Esophagus squamous epithelium (tissue), 5 donors: ENCODE results near the gene CCSAP. TPM values are rescaled to one million over a fixed set of nuclear protein-coding genes. Genes with fewer than 3 reads are reported as not detected.

Experiments
- DNase-seq: peaks from one replicate; lab custom pipeline; 2025; lab: John Stamatoyannopoulos, UW
- H3K27ac ChIP-seq, 4 donors: fragments of 200-600 bp; sonication (generic); one replicate each; pipeline ENCODE4 v1.5.1; 2016 to 2019; ENCODE audit warnings: mild to moderate bottlenecking in 1 of 4
- H3K27me3 ChIP-seq, 4 donors: fragments of 200-600 bp; sonication (generic); 1 replicate in 3 of 4; 2 replicates in 1 of 4; pipeline versions ENCODE4 v1.5.1 to v1.6.0; 2017 to 2021; ENCODE audit warnings: antibody characterized with exemption in 1 of 4
- H3K36me3 ChIP-seq, 3 donors: fragments of 200-600 bp; sonication (generic); one replicate each; pipeline ENCODE4 v1.5.1; 2016 to 2019
- H3K4me1 ChIP-seq, 3 donors: fragments of 200-600 bp; sonication (generic); one replicate each; pipeline ENCODE4 v1.5.1; 2017 to 2019
- H3K4me3 ChIP-seq, 4 donors: fragments of 200-600 bp; sonication (generic); 1 replicate in 3 of 4; 2 replicates in 1 of 4; pipeline ENCODE4 v1.5.1; 2016 to 2019; ENCODE audit warnings: mild to moderate bottlenecking in 2 of 4, moderate library complexity in 1 of 4
- H3K9me3 ChIP-seq, 3 donors: fragments of 200-600 bp; sonication (generic); one replicate each; pipeline ENCODE4 v1.5.1; 2016 to 2019
- CTCF ChIP-seq, 6 experiments: fragments of 450-650 bp in 4 of 6; fragments of 200-600 bp in 2 of 6; sonication (generic) in 2 of 6; IDR thresholded peaks; one replicate each; pipeline ENCODE4 v1.5.1; 2016 to 2019; ENCODE audit warnings: antibody characterized with exemption in 6 of 6, mild to moderate bottlenecking in 4 of 6, moderate library complexity in 4 of 6
- POLR2A ChIP-seq, 4 donors: fragments of 450-650 bp; IDR thresholded peaks; one replicate each; pipeline ENCODE4 v1.6.1; 2017; ENCODE audit warnings: antibody characterized with exemption in 4 of 4, mild to moderate bottlenecking in 4 of 4, moderate library complexity in 3 of 4
- WGBS, 2 donors: methylation state at CpG; one replicate each; pipeline ENCODE4 v1.1.5; 2018; 5-methylcytosine and 5-hydroxymethylcytosine counted together
- intact Hi-C: fragments of 100-400 bp; cut with DNase I; formaldehyde crosslinking; loops from one replicate; pipeline ENCODE4 v1.15.0; 2022
- total RNA-seq, 4 donors: library from RNA; depleted of rRNA; stranded (reverse); fragments of >200 nt; gene quantifications; one replicate each; pipeline ENCODE4 v1.1.0, GENCODE V29; 2016
- donor health status: DM: yes; HTN: yes; CAD: no.

Gene CCSAP
- total RNA-seq, 4 donors from 2014 or later = 1.6 to 5.3 (median 4.5) TPM

GRCh38 chr1:229344937-229345684, 2.3 kb upstream of the CCSAP start:
- peaks cover 0 to 49% (median 0%) of the 10 kb centered on the region in 4 donors for H3K27me3 ChIP-seq
- peaks cover 7 to 29% (median 9%) of the 10 kb centered on the region in 3 donors for H3K4me1 ChIP-seq
- no peak for TF ChIP-seq CTCF (IDR thresholded peaks at IDR 0.05)
- TF ChIP-seq POLR2A (IDR thresholded peaks at IDR 0.05) = no peak
- H3K27ac ChIP-seq = no peak overlapping the region
- WGBS, 2 donors = 73 to 82% methylated on average over 6 to 8 of the region's 8 CpGs
- DNase-seq = no peak
- intact Hi-C loops = loop anchor here (5.0 kb wide), 1 partner anchor 78 kb away; no protein-coding TSS in a partner anchor
- H3K36me3 ChIP-seq = no peaks in the 10 kb centered on the region
- H3K9me3 ChIP-seq = no peaks in the 10 kb centered on the region
- no peak overlapping the region for H3K4me3 ChIP-seq

GRCh38 chr1:229344139-229344538, 1.3 kb upstream of the CCSAP start:
- Histone ChIP-seq H3K27ac (no peak overlapping the region), H3K36me3 (no peaks in the 10 kb centered on the region), H3K9me3 (no peaks in the 10 kb centered on the region), H3K4me3 (peak overlapping the region in 1 of 4 donors; percentile 87), H3K27me3 (peaks cover 0 to 47% (median 0%) of the 10 kb centered on the region in 4 donors), H3K4me1 (peaks cover 7 to 29% (median 9%) of the 10 kb centered on the region in 3 donors)
- DNase-seq = no peak
- no peak for TF ChIP-seq POLR2A (IDR thresholded peaks at IDR 0.05)
- TF ChIP-seq CTCF (IDR thresholded peaks at IDR 0.05) = no peak
- intact Hi-C loops = loop anchor here (5.0 kb wide), 1 partner anchor 77 kb away; no protein-coding TSS in a partner anchor
- 69 to 73% methylated on average over 16 of the region's 16 CpGs for WGBS, 2 donors

- peak; percentile 45 for DNase-seq
- intact Hi-C loops = loop anchor here (5.0 kb wide), 1 partner anchor 75 kb away; no protein-coding TSS in a partner anchor
- peaks cover 7 to 29% (median 9%) of the 10 kb centered on the region in 3 donors for H3K4me1 ChIP-seq
Measured at GRCh38 chr1:229341774-229342655, 832 bp downstream of the CCSAP start.

GRCh38 chr1:229340496-229340895, 2.4 kb downstream of the CCSAP start:
- no peak for DNase-seq
- no peaks in the 10 kb centered on the region for H3K36me3 ChIP-seq
- intact Hi-C loops = loop anchor here (5.0 kb wide), 1 partner anchor 73 kb away; no protein-coding TSS in a partner anchor
- TF ChIP-seq CTCF (IDR thresholded peaks at IDR 0.05) (no peak), POLR2A (IDR thresholded peaks at IDR 0.05) (no peak)
- H3K9me3 ChIP-seq = no peaks in the 10 kb centered on the region
- WGBS, 2 donors = 83 to 86% methylated on average over 6 of the region's 6 CpGs
- peaks cover 7 to 29% (median 9%) of the 10 kb centered on the region in 3 donors for H3K4me1 ChIP-seq
- H3K27me3 ChIP-seq = peaks cover 0 to 13% (median 0%) of the 10 kb centered on the region in 4 donors
- H3K27ac ChIP-seq = no peak overlapping the region
- H3K4me3 ChIP-seq = no peak overlapping the region

More at GRCh38 chr1:229341774-229342655, 832 bp downstream of the CCSAP start:
- Histone ChIP-seq H3K9me3 (no peaks in the 10 kb centered on the region), H3K36me3 (no peaks in the 10 kb centered on the region), H3K4me3 (peak overlapping the region; percentile 69 to 90 (median 81)), H3K27me3 (peaks cover 0 to 28% (median 0%) of the 10 kb centered on the region in 4 donors), H3K27ac (peak overlapping the region; percentile 87 to 98 (median 90))
- TF ChIP-seq CTCF (IDR thresholded peaks at IDR 0.05) = no peak
- TF ChIP-seq POLR2A (IDR thresholded peaks at IDR 0.05) = peak in 2 of 4 donors; percentile 36 to 82
- WGBS, 2 donors = 0 to 2% methylated on average over 6 to 17 of the region's 103 CpGs
